ENCODE measurements around the gene MON1A. TPM values are rescaled to one million over a fixed set of nuclear protein-coding genes. Genes with fewer than 3 reads are reported as not detected.
"Not testable (repeated sequence)": the region's sequence is repeated elsewhere in the genome, so short reads cannot be mapped to it uniquely, and the experiment has no call there.

The MON1A gene
- total RNA-seq, 1 donor from 2014 or later, result 11.0 TPM

GRCh38 chr3:49928481-49929017, 1.1 kb downstream of the MON1A start:
- no peaks in the 10 kb centered on the region for H3K27me3 Mint-ChIP-seq (ENCODE audit: low read depth)
- H3K36me3 Mint-ChIP-seq (ENCODE audit: low read depth), result no peaks in the 10 kb centered on the region
- peak overlapping the region; percentile 54 for H3K27ac Mint-ChIP-seq (ENCODE audit: unreplicated experiment)
- peaks cover 24% of the 10 kb centered on the region for H3K4me1 Mint-ChIP-seq (ENCODE audit: low read depth)
- DNase-seq (ENCODE audit: low spot score), result no peak
- H3K9me3 Mint-ChIP-seq (ENCODE audit: low read depth), result no peaks in the 10 kb centered on the region
- no peak for TF ChIP-seq CTCF (IDR thresholded peaks at IDR 0.05)
- peak overlapping the region; percentile 83 for H3K4me3 Mint-ChIP-seq (ENCODE audit: unreplicated experiment)

- Mint-ChIP-seq H3K27ac (ENCODE audit: unreplicated experiment) (no peak overlapping the region), H3K9me3 (ENCODE audit: low read depth) (no peaks in the 10 kb centered on the region), H3K4me3 (ENCODE audit: unreplicated experiment) (no peak overlapping the region), H3K36me3 (ENCODE audit: low read depth) (no peaks in the 10 kb centered on the region), H3K27me3 (ENCODE audit: low read depth) (no peaks in the 10 kb centered on the region), H3K4me1 (ENCODE audit: low read depth) (peaks cover 24% of the 10 kb centered on the region)
- TF ChIP-seq CTCF (IDR thresholded peaks at IDR 0.05), result no peak
- no peak for DNase-seq (ENCODE audit: low spot score)
Observed at GRCh38 chr3:49927798-49928197, 1.8 kb downstream of the MON1A start.

- DNase-seq (ENCODE audit: low spot score), result no peak
- TF ChIP-seq CTCF (IDR thresholded peaks at IDR 0.05), result no peak
- Mint-ChIP-seq H3K9me3 (ENCODE audit: low read depth) (no peaks in the 10 kb centered on the region), H3K36me3 (ENCODE audit: low read depth) (no peaks in the 10 kb centered on the region), H3K27ac (ENCODE audit: unreplicated experiment) (no peak overlapping the region), H3K4me1 (ENCODE audit: low read depth) (peaks cover 24% of the 10 kb centered on the region), H3K27me3 (ENCODE audit: low read depth) (no peaks in the 10 kb centered on the region), H3K4me3 (ENCODE audit: unreplicated experiment) (no peak overlapping the region)
Observed at GRCh38 chr3:49926117-49926728, 3.4 kb downstream of the MON1A start.

- H3K27me3 Mint-ChIP-seq (ENCODE audit: low read depth), result no peaks in the 10 kb centered on the region
- no peaks in the 10 kb centered on the region for H3K9me3 Mint-ChIP-seq (ENCODE audit: low read depth)
- H3K27ac Mint-ChIP-seq (ENCODE audit: unreplicated experiment), result no peak overlapping the region
- no peak for DNase-seq (ENCODE audit: low spot score)
- no peak for TF ChIP-seq CTCF (IDR thresholded peaks at IDR 0.05)
- no peak overlapping the region for H3K4me3 Mint-ChIP-seq (ENCODE audit: unreplicated experiment)
- peaks cover 24% of the 10 kb centered on the region for H3K4me1 Mint-ChIP-seq (ENCODE audit: low read depth)
- H3K36me3 Mint-ChIP-seq (ENCODE audit: low read depth), result no peaks in the 10 kb centered on the region
Observed at GRCh38 chr3:49925485-49925884, 4.1 kb downstream of the MON1A start.

- Mint-ChIP-seq H3K4me3 (ENCODE audit: unreplicated experiment) (no peak overlapping the region), H3K27me3 (ENCODE audit: low read depth) (no peaks in the 10 kb centered on the region), H3K9me3 (ENCODE audit: low read depth) (no peaks in the 10 kb centered on the region), H3K4me1 (ENCODE audit: low read depth) (peaks cover 19% of the 10 kb centered on the region), H3K36me3 (ENCODE audit: low read depth) (peaks cover 1% of the 10 kb centered on the region), H3K27ac (ENCODE audit: unreplicated experiment) (no peak overlapping the region)
- DNase-seq (ENCODE audit: low spot score), result no peak
- no peak for TF ChIP-seq CTCF (IDR thresholded peaks at IDR 0.05)
Observed at GRCh38 chr3:49924683-49925082, 4.9 kb downstream of the MON1A start.

DNA sequence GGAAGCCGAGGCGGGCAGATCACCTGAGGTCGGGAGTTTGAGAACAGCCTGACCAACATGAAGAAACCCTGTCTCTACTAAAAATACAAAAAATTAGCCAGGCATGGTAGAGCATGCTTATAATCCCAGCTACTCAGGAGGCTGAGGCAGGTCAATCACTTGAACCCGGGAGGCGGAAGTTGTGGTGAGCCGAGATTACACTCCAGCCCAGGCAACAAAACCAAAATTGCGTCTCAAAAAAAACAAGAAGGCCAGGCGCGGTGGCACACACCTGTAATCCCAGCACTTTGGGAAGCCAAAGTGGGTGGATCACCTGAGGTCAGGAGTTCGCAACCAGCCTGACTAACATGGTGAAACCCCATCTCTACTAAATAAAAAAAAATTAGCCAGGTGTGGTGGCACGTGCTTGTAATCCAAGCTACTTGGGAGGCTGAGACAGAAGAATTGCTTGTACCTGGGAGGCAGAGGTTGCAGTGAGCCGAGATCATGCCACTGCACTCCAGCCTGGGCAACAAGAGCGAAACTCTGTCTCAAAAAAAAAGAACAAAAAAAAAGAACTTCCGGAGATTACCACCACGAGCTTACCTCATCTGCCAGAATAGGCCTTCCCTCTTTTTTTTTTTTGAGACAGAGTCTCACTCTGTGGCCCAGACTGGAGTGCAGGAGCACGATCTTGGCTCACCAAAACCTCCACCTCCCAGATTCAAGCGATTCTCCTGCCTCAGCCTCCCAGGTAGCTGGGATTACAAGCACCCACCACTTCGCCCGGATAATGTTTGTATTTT, 11.6 kb downstream of the MON1A start:
- H3K27ac Mint-ChIP-seq (ENCODE audit: unreplicated experiment); H3K4me1 Mint-ChIP-seq (ENCODE audit: low read depth); DNase-seq (ENCODE audit: low spot score); H3K36me3 Mint-ChIP-seq (ENCODE audit: low read depth); H3K4me3 Mint-ChIP-seq (ENCODE audit: unreplicated experiment); H3K9me3 Mint-ChIP-seq (ENCODE audit: low read depth); H3K27me3 Mint-ChIP-seq (ENCODE audit: low read depth): not testable (repeated sequence)

Data from chondrocyte (in vitro differentiated cells).